SK-N-SH treated with all-trans-retinoic acid at 6 μM for 48 hours (cell line): ENCODE results near the gene RHOC.

ENCODE experiments used
- BACH2 ChIP-seq: fragments of 250-450 bp; sonication (Bioruptor Pico); IDR thresholded peaks from 2 replicates; pipeline ENCODE4 v1.9.0; 2021; ENCODE audit warnings: mild to moderate bottlenecking, borderline replicate concordance
- CREB5 ChIP-seq: fragments of 250-450 bp; sonication (Bioruptor Pico); IDR thresholded peaks from 2 replicates; pipeline ENCODE4 v1.5.1; 2020; ENCODE audit warnings: low read depth, mild to moderate bottlenecking, moderate library complexity
- CSRNP3 ChIP-seq: fragments of 250-450 bp; sonication (Bioruptor Pico); IDR thresholded peaks from 2 replicates; pipeline ENCODE4 v1.5.1; 2021; ENCODE audit warnings: mild to moderate bottlenecking, moderate library complexity
- ESRRG ChIP-seq: fragments of 250-450 bp; sonication (Bioruptor Pico); IDR thresholded peaks from 2 replicates; pipeline ENCODE4 v1.6.1; 2021; ENCODE audit warnings: mild to moderate bottlenecking
- ISL1 ChIP-seq: fragments of 250-450 bp; sonication (Bioruptor Pico); IDR thresholded peaks from 2 replicates; pipeline ENCODE4 v2.1.2; 2022; ENCODE audit warnings: mild to moderate bottlenecking, moderate library complexity
- PATZ1 ChIP-seq: fragments of 250-450 bp; sonication (Bioruptor Pico); IDR thresholded peaks from 2 replicates; pipeline ENCODE4 v1.8.0; 2020; ENCODE audit warnings: mild to moderate bottlenecking, moderate library complexity, borderline replicate concordance
- POU6F1 ChIP-seq: fragments of 250-450 bp; sonication (Bioruptor Pico); IDR thresholded peaks from 2 replicates; pipeline ENCODE4 v1.8.0; 2021; ENCODE audit warnings: low read depth, mild to moderate bottlenecking, moderate library complexity, borderline replicate concordance
- TOX ChIP-seq: fragments of 250-450 bp; sonication (Bioruptor Pico); IDR thresholded peaks from 2 replicates; pipeline ENCODE4 v1.8.0; 2021; ENCODE audit warnings: mild to moderate bottlenecking, moderate library complexity, borderline replicate concordance
- TSHZ2 ChIP-seq: fragments of 250-450 bp; sonication (Bioruptor Pico); IDR thresholded peaks from 2 replicates; pipeline ENCODE4 v1.5.0; 2020; ENCODE audit warnings: mild to moderate bottlenecking, moderate library complexity
- ZC3H10 ChIP-seq: fragments of 250-450 bp; sonication (Bioruptor Pico); IDR thresholded peaks from 2 replicates; pipeline ENCODE4 v1.5.1; 2021; ENCODE audit warnings: mild to moderate bottlenecking, moderate library complexity

- TF ChIP-seq CREB5 (CRISPR knock-in tag) (no peak), CSRNP3 (CRISPR knock-in tag) (no peak), ISL1 (CRISPR knock-in tag) (no peak), POU6F1 (no peak), BACH2 (CRISPR knock-in tag) (no peak), ZC3H10 (CRISPR knock-in tag) (no peak), TOX (CRISPR knock-in tag) (no peak), ESRRG (CRISPR knock-in tag) (no peak), PATZ1 (CRISPR knock-in tag) (no peak), TSHZ2 (CRISPR knock-in tag) (no peak)
Observed at GRCh38 chr1:112744009-112744578, 37.2 kb upstream of the RHOC start.
